HG02571 (cell line): ENCODE data around the gene RABGAP1.
"Not testable (repeated sequence)": the region's sequence is repeated elsewhere in the genome, so short reads cannot be mapped to it uniquely, and the experiment has no call there.

Experiments
- ATAC-seq: cut with Tn5 transposase; IDR thresholded peaks from one replicate; pipeline ENCODE4 v1.9.1; 2021; ENCODE audit warnings: mild to moderate bottlenecking, moderate library complexity; ENCODE audit not compliant: unreplicated experiment

The RABGAP1 gene

DNA sequence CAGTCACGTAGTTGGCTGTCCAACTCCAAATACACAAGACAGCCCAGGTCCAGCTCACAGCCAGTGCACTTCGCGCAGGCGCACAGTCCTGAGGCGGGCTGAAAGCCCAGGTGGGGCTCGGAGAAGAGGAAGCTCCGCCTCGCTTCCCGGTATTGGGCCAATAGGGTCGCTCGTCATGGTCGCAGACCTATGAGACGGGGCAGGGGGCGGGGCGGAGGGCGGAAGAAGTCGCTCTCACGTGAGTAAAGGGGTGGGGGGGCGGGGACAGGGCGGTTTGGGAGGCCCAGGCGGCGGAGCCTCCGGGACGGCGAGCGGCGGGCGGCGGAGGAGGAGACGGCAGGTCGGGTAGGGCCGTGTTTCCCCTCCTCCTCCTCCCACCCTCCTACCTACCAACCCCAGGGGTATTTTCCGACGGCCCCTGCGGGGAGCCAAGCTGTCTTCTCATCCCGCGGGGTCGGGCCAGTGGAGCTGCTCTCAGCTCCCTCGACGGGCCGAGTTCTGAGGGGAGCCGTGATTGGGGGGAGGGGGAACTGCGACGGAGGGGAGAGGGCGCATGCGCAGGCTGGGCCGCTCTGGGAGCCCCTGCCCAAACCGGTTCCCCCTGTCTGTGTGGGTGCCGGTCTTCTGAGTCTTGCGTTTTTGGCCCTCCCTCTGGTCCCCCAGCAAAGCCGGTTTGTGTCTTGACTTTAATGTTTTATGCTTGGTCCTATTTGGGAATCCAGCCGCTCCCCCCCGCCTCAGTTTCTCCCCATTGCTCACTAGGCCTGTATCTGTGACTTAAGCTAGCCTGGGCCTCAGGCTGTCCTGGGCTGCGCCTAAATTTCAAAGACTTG is at the start of gene RABGAP1:
TSS of gene RABGAP1 (plus strand) at position 272 of the 833 bp plus-strand sequence. CDS start 16,040 bp downstream, outside the sequence.
- ATAC-seq = peak; percentile 97

DNA sequence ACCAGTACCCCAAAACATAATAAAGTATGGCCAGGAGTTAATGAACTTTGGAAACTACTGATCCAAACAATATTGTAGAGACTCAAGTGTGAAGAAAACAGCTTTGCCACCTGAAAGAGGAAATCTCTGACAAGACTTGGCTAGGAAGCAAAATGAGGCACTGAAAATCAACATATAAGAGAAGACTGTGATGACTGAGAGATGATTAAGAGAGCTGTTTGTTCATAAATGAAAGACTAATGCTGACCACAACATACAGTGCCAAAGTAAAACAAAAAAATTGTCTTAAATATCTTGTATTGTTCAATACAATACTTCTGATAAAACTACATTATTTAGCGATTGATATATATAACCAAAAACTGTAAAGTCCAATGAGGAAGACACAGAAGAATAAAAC is 42.9 kb upstream of the RABGAP1 start:
- ATAC-seq = no peak

DNA sequence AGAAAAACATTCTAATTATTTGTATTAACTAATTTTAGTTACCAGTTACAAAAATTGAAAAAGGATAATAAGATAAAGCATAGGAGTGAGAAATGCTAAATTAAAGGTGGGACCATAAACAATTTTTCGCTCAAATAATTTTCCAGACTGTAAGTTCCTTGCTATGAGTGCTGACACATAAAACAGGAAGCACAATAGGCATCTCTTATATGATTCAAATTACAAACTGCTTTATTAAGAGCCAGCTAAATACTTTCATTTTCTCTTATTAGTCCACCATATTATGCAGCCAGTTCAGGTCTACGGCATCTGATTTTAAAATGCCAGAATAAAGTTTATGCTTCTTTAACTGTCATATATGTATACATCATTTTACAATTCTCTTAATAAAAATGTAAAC is 40.0 kb upstream of the RABGAP1 start:
- ATAC-seq = no peak

DNA sequence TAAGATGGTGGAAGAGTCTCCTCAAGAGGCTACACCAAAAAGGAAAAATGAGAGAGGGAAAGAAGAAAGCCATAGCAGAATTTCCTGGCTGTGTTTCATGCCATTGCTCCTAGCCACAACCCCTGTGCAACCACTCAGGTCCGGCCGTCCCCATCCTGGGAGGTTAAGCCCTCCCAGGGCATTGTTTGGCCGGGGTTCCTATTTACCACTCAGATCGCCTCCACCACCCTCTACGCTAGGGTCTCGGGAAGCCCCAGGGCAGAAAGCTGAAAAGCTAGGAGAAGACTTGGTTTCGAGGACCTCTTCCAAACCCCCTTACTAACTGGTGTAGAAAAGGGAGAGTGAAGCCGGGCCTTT is 36.4 kb upstream of the RABGAP1 start:
- peak; percentile 22 for ATAC-seq

DNA sequence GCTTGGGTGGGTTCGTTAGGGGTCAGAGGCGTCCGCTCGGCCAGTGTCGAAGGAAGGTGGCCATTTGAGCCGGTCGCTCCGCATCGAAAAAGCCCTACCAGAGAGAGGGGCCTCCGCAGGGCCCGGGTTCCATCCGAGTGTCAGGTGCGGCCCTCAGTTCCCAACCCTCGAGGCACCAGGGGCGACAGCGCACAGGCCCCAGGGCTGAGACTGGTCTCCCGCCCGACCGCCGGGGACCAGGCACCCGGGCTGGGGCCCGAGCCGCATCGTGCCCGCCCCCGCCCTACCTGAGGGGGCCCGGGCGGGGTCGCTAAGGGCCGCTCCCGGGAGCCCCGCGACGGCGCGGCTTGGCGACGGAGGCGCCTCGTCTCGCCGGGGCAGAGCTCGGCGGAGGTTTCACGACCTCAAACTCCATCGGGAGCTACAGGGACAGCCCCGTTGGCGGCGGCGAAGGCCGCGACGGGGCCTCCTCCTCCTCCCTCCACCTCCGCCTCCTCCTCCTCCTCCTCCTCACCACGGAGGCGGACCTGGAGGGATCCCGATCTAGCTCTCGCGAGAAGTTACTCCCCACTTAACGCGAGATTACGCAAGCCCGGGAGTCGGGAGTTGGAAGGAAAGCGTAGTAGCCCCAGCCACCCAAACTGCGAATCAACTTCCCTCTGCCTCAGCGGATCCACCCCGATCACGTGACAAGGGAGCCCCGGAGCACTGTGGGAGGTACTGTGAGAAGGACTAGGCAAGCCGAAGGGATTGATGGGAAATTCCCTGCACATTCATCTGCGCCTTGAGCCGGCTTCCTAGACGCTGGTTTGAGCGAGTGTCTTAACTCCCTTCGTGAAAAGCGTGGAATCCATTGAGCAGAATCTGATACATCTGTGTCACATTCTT is 35.8 kb upstream of the RABGAP1 start, which contains the start of gene RC3H2:
TSS of gene RC3H2 (minus strand) at position 537 of the 888 bp plus-strand sequence. CDS start 7,850 bp downstream, outside the sequence.
- ATAC-seq = peak; percentile 74

DNA sequence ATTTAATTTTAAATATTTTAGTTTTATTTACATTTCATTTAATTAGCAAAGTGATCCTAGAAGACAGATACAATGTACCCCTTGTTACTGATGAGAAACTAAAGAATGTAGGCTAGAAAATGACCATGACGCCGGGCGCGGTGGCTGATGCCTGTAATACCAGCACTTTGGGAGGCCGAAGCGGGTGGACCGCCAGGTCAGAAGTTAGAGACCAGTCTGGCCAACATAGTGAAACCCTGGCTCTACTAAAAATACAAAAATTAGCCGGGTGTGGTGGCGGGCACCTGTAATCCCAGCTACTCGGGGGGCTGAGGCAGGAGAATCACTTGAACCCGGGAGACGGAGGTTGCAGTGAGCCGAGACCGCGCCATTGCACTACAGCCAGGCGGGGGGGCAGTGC is 34.7 kb upstream of the RABGAP1 start:
- ATAC-seq = not testable (repeated sequence)

DNA sequence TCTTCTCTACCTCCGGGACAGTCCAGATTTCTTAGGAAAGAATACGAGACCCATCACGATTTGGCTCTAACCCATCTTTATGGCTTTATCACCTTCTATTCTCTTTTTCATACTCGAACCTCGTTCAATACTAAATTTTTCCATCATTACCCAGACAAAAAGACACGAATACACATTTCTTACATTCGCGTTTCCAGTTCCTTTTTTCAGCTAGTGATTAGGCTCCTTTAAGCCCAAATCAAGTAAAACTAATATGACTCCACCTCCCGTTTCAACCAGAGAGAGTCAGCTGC is 28.2 kb upstream of the RABGAP1 start:
- no peak for ATAC-seq

DNA sequence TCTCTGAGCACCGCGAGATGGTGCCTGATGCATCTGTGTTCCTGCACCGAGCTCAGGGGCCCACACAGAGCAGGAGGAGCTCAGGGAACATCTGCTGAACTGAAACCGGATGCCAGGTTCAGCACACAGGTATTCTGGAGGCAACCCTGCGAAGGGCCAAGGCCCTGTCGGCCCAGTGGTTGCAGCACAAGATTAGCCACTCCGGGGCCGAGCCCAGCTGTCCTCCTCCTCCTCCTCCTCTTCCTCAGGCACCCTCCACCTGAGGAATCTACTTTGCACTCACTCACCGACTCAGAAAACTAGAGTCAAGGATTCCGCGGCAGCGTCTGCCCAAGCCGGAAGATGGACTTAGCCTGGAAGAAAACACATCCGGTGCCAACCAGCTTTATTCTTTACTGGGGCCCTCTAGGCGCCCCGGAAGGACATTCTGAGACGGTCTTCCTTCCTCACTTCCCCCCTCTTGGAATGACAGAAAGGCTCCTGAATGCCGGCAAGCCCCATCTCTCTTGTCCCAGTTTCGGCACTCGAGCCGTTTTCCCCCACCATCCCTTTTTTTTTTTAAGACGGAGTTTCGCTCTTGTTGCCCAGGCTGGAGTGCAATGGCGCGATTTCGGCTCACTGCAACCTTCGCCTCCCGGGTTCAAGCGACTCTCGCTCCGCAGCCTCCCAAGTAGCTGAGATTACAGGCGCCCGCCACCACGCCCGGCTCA is 27.7 kb upstream of the RABGAP1 start, which contains the start of gene ZBTB6:
TSS of gene ZBTB6 (minus strand) at position 360 of the 710 bp plus-strand sequence. CDS start 1,251 bp downstream, outside the sequence.
- peak; percentile 95 for ATAC-seq

DNA sequence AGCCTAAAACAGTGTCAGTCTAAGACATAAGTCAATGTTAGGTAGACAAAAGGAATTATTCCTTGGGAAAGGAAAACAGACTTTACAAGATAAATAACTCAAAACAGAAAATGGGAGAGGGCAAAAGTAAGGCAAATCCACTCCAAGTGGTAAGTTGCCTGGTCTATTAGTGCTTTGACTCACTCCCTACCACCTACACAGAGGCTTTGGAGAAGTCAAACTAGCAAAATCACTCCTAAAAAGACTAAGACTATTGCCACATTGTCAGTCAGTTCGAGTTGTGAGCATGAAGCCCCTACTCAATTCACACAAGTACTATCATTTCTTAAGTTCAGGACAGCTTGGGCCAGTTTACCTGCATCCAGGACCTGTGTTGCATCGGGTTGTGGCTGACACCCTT is 22.5 kb upstream of the RABGAP1 start:
- no peak for ATAC-seq

DNA sequence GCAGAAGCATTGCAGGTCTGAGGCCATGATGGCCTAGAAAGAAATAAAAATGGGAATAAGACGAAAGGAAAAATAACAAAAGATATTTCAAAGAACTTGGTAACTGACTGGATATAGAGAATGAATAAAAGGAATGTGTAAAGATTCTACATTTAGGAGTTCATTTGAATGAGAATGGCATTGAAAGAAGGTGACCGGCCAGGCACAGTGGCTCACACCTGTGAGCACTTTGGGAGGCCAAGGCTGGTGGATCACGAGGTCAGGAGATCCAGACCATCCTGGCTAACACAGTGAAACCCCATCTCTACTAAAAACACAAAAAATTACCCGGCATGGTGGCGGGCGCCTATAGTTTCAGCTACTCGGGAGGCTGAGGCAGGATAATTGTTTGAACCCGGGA is 18.1 kb upstream of the RABGAP1 start:
- ATAC-seq = no peak

DNA sequence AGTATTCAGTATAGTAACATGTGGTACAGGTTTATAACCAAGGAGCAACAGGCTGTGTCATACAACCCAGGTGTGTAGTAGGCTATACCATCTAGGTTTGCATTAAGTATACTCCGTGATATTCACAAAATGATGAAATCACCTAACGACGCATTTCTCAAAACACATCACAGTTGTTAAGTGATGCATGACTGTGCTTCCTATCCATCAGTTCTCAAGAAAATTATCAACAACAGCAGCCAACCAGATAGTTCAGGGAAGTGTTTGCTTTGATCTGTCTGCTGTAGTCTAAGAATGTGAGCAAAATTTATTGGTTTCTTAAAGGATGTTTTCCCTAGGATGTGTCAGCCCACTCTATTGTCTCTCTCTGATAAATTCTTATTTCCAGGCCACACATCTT is 16.9 kb upstream of the RABGAP1 start:
- ATAC-seq = no peak

DNA sequence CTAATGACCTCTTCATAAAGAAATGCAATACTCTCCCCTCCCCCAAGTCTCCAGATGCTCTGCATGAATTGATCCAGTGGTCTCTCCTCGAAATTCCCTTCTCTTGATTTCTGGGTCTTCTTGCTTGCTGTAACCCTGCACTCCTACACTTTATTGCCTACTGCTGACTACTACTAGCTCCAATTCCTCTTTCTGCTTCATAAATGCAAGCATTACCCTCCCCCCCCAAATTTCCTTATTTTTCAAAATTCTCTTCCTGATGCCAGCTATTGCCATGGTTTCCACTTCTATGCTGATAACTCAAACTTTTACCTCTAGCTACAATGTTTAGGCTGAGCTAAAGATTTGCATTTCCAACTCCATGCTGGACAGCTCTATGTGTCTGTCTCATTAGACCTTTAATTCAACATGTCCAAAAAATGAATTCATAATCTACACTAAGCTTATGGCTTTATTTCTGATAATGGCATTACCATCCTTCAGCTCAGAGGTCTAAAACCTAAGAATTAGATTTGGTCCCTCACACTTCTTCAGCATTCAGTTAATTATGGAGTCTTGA is 10.9 kb upstream of the RABGAP1 start:
- no peak for ATAC-seq

DNA sequence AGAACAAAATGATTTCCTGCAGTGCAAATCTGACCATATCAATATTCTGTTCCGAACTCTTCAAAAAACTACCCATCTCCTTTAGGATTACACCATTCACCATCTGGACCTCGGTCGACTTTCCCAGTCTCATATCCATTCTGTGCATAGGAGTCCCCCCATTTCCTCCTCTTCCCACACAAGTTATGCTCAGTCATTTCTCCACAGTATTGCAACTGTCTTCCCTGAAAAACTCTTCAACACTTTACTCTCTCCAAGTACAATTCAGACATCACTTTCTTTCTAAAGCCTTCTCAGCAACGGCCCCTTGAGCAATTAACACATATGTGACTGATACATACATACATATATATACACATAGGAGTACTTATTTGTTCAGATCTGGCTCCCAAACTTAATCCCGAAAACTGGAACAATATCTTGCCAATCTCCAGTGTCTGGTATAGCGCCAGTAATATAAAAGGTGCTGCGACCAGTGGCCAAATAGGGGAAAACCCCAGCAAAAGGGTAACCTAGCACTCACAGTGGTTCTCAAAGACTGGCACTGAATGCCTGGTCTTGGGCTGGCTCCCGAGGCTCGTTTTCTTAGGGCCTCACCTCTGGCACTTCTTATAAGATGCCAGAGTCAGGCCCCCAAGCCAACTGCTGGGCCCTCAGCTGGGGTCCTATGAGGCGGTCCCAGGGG is 10.1 kb upstream of the RABGAP1 start:
- no peak for ATAC-seq

DNA sequence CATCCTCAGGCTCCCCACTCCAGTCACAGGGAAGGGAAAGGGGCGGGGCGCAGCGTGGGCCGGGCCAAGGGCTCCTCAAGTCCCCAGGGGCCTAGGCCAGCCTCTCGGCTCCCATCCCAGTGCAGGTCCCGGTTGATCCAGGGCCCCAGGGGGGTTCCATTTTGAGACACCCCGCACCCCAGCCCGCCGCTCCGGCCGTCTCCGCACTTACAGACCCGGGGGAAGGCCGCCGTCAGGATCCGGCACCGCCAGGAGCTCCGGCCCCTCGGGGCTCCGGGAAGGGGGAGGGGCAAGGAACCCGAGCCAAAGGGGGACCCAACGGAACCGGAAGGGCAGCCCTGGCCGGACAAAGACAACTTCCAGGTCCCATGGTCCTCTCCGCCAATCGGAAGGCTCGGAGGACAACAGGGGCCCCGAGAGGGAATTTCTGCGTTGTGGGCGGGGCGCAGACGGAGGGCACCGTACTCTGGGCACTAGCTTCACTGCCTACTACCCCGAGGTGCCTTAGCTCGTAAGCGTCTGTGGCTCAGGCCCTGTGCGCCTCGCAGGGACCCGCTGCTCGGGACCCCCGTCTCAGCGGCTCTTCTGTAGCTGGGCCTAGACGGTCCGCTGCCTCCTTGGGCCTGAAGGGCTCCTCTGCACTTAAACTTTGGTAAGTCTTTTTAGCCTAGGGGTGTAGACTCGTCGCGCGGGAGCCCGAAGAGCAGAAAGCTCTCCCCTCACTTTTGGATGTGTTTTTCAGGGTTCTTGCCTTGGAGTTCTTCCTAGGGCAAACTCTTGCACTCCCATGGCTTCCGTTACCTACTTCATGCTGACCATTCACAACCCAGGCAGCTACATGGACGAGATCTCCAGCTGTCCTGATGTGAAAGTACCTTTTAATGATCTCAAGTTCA is 9.3 kb upstream of the RABGAP1 start, which contains the start of gene ZBTB26:
TSS of gene ZBTB26 (minus strand) at position 287 of the 896 bp plus-strand sequence. CDS start 11,578 bp downstream, outside the sequence.
- ATAC-seq = peak; percentile 97

DNA sequence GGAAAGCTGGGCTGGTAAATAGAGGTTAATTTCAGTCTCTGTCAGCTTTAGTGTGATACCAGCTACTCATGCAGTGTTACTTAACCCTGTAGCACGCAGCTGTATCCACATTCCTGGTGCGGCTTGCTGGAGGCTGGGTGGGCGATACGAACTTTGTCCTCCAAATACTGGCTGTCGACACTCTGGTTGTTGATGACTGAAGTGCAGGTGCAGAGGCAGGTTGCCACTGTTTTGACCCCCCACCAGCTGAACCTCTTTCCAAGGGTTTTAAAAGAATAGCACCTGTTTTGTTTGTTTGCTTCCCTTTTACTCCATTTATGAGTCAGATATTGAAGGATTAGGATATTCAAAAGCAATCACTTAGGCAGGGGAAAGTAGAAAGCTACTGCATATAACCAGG is 4.4 kb upstream of the RABGAP1 start:
- no peak for ATAC-seq

DNA sequence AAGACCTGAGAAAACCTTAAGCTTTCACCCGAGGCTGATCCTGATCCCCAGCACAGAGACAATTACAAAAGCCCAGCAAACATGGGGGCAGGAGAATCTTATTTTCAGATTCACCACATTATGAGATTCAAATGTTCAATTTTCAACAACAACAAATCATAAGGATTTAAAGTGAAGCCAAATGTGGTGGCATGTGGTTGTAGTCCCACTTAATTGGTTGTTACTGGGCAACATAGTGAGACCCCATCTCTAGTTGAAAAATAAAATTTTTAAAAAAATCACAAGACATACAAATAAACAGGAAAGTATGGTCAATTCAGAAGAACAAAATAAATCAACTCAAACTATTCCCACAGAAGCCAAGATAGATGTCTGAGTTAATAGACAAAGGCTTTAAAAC is 3.9 kb upstream of the RABGAP1 start:
- ATAC-seq = no peak

DNA sequence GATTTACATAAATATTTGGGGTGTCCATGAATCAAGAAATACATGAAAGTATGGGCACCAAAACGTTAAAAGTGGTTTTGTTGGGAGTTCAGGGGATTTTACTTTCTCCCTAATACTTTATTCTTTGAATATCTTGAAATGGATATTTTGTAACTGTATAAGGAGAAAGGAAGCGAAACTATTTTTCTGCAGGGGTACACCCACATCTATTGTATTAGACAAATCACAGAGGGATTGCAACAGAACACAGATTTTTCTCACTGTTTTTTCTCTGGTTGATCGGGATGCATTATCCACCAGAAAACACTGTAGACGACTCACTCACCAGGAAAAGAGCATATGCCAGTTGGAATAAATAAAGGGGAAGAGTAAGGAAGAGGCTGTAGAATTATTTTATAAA is 1.2 kb upstream of the RABGAP1 start:
- ATAC-seq = no peak

DNA sequence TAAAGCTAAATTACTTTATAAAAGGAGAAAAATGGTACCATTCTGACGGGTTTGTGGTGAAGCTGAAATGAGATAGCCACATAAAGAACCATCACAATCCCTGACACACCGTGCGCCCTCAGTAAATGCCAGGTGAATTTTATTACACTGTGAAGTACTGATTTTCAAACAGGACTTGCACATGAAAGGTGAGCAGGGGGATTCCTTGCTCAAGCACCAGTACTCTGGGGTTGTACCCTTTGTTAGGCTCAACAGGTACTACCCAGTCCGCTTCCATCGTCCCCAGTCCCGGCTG is 419 bp upstream of the RABGAP1 start:
- ATAC-seq = no peak

DNA sequence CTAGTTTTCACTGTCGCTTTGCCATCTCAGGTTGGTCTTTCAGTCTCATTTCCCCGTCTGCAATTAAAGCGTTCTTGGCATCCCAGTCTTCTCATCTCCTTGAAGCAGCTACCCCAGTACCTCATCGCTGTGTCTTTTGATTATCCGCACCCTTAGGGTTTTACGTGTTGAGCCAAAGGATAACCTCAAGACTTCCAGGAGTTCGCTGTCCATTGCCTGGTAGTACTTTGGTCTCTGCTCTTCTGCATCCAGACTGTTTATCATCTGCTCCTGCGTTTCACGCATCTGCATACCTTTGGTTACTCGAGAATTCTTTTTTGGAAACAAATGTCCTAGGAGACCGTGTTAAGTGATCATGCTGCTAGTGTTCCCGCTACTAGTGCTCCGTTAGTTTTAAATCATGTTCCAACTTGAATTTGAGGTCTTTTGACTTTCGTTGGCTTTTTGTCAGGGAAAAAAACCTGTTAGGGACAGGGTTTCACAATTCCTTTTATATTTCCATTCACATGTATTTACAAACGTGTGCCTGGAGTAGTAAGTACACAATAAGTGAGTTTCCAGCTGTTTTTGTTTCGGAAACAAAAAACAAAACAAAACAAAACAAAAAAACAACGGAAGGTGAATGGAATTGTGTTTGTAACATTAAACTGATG is 888 bp downstream of the RABGAP1 start:
- ATAC-seq = no peak
